Gastroesophageal sphincter (tissue), 3 donors: ENCODE data around the gene KCNC3.

Experiments
- EP300 ChIP-seq: sonication (generic); formaldehyde crosslinking; IDR thresholded peaks from one replicate; pipeline ENCODE4 v1.6.1; 2017; ENCODE audit warnings: antibody characterized with exemption, mild to moderate bottlenecking
- POLR2A ChIP-seq, 2 donors: fragments of 450-650 bp; IDR thresholded peaks; one replicate each; pipeline ENCODE4 v1.6.1; 2017; ENCODE audit warnings: antibody characterized with exemption in 2 of 2, mild to moderate bottlenecking in 2 of 2, moderate library complexity in 1 of 2
- TF ChIP-seq, protein P1 (sequence below), 4 experiments: fragments of 200-600 bp in 2 of 4; fragments of 450-650 bp in 2 of 4; sonication (generic) in 1 of 4; IDR thresholded peaks; one replicate each; pipeline ENCODE4 v1.5.1; 2017 to 2019; ENCODE audit warnings: antibody characterized with exemption in 4 of 4, mild to moderate bottlenecking in 2 of 4, moderate library complexity in 2 of 4

- no peak for TF ChIP-seq POLR2A (IDR thresholded peaks at IDR 0.05)
- TF ChIP-seq, protein P1, sequence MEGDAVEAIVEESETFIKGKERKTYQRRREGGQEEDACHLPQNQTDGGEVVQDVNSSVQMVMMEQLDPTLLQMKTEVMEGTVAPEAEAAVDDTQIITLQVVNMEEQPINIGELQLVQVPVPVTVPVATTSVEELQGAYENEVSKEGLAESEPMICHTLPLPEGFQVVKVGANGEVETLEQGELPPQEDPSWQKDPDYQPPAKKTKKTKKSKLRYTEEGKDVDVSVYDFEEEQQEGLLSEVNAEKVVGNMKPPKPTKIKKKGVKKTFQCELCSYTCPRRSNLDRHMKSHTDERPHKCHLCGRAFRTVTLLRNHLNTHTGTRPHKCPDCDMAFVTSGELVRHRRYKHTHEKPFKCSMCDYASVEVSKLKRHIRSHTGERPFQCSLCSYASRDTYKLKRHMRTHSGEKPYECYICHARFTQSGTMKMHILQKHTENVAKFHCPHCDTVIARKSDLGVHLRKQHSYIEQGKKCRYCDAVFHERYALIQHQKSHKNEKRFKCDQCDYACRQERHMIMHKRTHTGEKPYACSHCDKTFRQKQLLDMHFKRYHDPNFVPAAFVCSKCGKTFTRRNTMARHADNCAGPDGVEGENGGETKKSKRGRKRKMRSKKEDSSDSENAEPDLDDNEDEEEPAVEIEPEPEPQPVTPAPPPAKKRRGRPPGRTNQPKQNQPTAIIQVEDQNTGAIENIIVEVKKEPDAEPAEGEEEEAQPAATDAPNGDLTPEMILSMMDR (IDR thresholded peaks at IDR 0.05) = no peak
- TF ChIP-seq EP300 = no peak
These were observed 17.2 kb downstream of the KCNC3 start for GRCh38 chr19:50311723-50312635.
